GM12872 (cell line): ENCODE results near the gene ZNF341.

Experiments used
- CTCF ChIP-seq: IDR thresholded peaks from 3 replicates; pipeline ENCODE4 v1.5.1; 2011; ENCODE audit warnings: low read depth, mild to moderate bottlenecking, low read length, moderate library complexity; ENCODE audit not compliant: insufficient read depth

The ZNF341 gene

GRCh38 chr20:33783256-33783655, 51.5 kb downstream of the ZNF341 start:
- TF ChIP-seq CTCF, result no peak

GRCh38 chr20:33783818-33784217, 52.0 kb downstream of the ZNF341 start:
- TF ChIP-seq CTCF, result no peak

GRCh38 chr20:33784225-33784624, 52.4 kb downstream of the ZNF341 start:
- TF ChIP-seq CTCF, result no peak

GRCh38 chr20:33785503-33785902, 53.7 kb downstream of the ZNF341 start:
- no peak for TF ChIP-seq CTCF

GRCh38 chr20:33787253-33787891, 55.6 kb downstream of the ZNF341 start:
- TF ChIP-seq CTCF, result no peak

- no peak for TF ChIP-seq CTCF
Observed at GRCh38 chr20:33788351-33789049, 56.7 kb downstream of the ZNF341 start.

GRCh38 chr20:33789109-33789857, 57.5 kb downstream of the ZNF341 start:
- TF ChIP-seq CTCF, result no peak
